B cell (primary cell): ENCODE results near the gene PLEKHM1. TPM values are rescaled to one million over a fixed set of nuclear protein-coding genes. Genes with fewer than 3 reads are reported as not detected.

Source experiments
- ATAC-seq: fragments of 200-7000 bp; cut with Tn5 transposase; one replicate; pipeline ENCODE4 v1.10.0; 2021; ENCODE audit warnings: low read depth, mild to moderate bottlenecking, moderate number of reproducible peaks, moderate library complexity
- CTCF ChIA-PET: fragments of 350-600 bp; sonication (Branson Sonifier 250); formaldehyde crosslinking; loops from one replicate; lab custom pipeline; 2021; ENCODE audit warnings: antibody characterized with exemption, inconsistent platforms; lab: Charles Lee
- POLR2A ChIA-PET: fragments of 350-600 bp; sonication (Branson Sonifier 250); formaldehyde crosslinking; loops from one replicate; lab custom pipeline; 2021; ENCODE audit warnings: antibody characterized with exemption; lab: Charles Lee
- DNase-seq: peaks from one replicate; pipeline ENCODE4 v3.0.0; 2013
- H2AFZ ChIP-seq: 2 replicates; pipeline ENCODE4 v1.6.1; 2012; ENCODE audit warnings: mild to moderate bottlenecking, low read depth, low read length; ENCODE audit not compliant: insufficient read depth, poor library complexity, severe bottlenecking
- H3K27ac ChIP-seq, 2 donors: 1 replicate in 1 of 2; 2 replicates in 1 of 2; pipeline ENCODE4 v1.5.1; 2012 to 2013; ENCODE audit warnings: low read length in 2 of 2, mild to moderate bottlenecking in 2 of 2, moderate library complexity in 1 of 2
- H3K27me3 ChIP-seq, 4 experiments: fragments of 200-600 bp in 1 of 4; sonication (generic) in 1 of 4; replicated peaks in 1 of 4; 1 replicate in 2 of 4; 2 replicates in 2 of 4; pipeline versions ENCODE4 v1.6.1 to v1.7.0; 2013 to 2016; ENCODE audit warnings: low read length in 3 of 4, mild to moderate bottlenecking in 2 of 4, mixed read lengths in 1 of 4, moderate library complexity in 1 of 4; ENCODE audit not compliant: insufficient read depth in 4 of 4, control insufficient read depth in 3 of 4; ENCODE audit errors: control extremely low read depth in 1 of 4
- H3K36me3 ChIP-seq, 2 experiments: replicated peaks in 1 of 2; 1 replicate in 1 of 2; 2 replicates in 1 of 2; pipeline versions ENCODE4 v1.6.1 to v1.7.1; 2013; ENCODE audit warnings: low read length in 1 of 2; ENCODE audit not compliant: insufficient read depth in 2 of 2, control insufficient read depth in 1 of 2; ENCODE audit errors: control extremely low read depth in 1 of 2, extremely low read depth in 1 of 2
- H3K4me1 ChIP-seq, 2 donors: fragments of 200-600 bp in 1 of 2; sonication (generic) in 1 of 2; 1 replicate in 1 of 2; 2 replicates in 1 of 2; pipeline versions ENCODE4 v1.5.1 to v1.6.1; 2013 to 2017; ENCODE audit warnings: low read length in 2 of 2; ENCODE audit not compliant: control insufficient read depth in 2 of 2, insufficient read depth in 2 of 2
- H3K4me2 ChIP-seq: replicated peaks from 2 replicates; pipeline ENCODE3; 2012; ENCODE audit warnings: mild to moderate bottlenecking, low read depth, low read length; ENCODE audit not compliant: poor library complexity, severe bottlenecking
- H3K4me3 ChIP-seq, 5 experiments: fragments of 200-600 bp in 1 of 5; sonication (generic) in 1 of 5; 1 replicate in 3 of 5; 2 replicates in 2 of 5; pipeline versions ENCODE4 v1.5.1 to v1.7.0; 2011 to 2016; ENCODE audit warnings: low read length in 4 of 5, mild to moderate bottlenecking in 4 of 5, low read depth in 2 of 5, control low read depth in 1 of 5, moderate library complexity in 1 of 5; ENCODE audit not compliant: insufficient read depth in 1 of 5; ENCODE audit errors: control extremely low read depth in 1 of 5, extremely low read depth in 1 of 5
- H3K79me2 ChIP-seq: fragments of 200-600 bp; sonication (generic); one replicate; pipeline ENCODE4 v1.6.0; 2016; ENCODE audit warnings: low read length; ENCODE audit not compliant: control insufficient read depth, insufficient read depth
- H3K9ac ChIP-seq: fragments of 200-600 bp; sonication (generic); 2 replicates; pipeline ENCODE4 v1.6.1; 2017; ENCODE audit warnings: mild to moderate bottlenecking, low read length, moderate library complexity
- H3K9me3 ChIP-seq, 3 donors: one replicate each; pipeline versions ENCODE4 v1.6.1 to v1.7.1; 2013; ENCODE audit warnings: low read length in 2 of 3; ENCODE audit not compliant: control insufficient read depth in 2 of 3, insufficient read depth in 1 of 3; ENCODE audit errors: control extremely low read depth in 1 of 3
- H4K20me1 ChIP-seq: 2 replicates; pipeline ENCODE4 v1.6.0; 2012; ENCODE audit warnings: mild to moderate bottlenecking, low read length; ENCODE audit not compliant: insufficient read depth, control insufficient read depth, poor library complexity, severe bottlenecking
- H3K27ac Mint-ChIP-seq: one replicate; pipeline ENCODE4 v1.8.0; 2021; ENCODE audit warnings: mixed read lengths
- H3K27me3 Mint-ChIP-seq: one replicate; pipeline ENCODE4 v1.8.0; 2021; ENCODE audit warnings: mixed read lengths
- H3K4me1 Mint-ChIP-seq: one replicate; pipeline ENCODE4 v1.8.0; 2021; ENCODE audit warnings: mixed read lengths
- H3K4me3 Mint-ChIP-seq: one replicate; pipeline ENCODE4 v1.8.0; 2021; ENCODE audit warnings: mixed read lengths
- H3K9me3 Mint-ChIP-seq: one replicate; pipeline ENCODE4 v1.8.0; 2022; ENCODE audit warnings: mixed read lengths; ENCODE audit not compliant: insufficient read depth
- EZH2 ChIP-seq: IDR thresholded peaks from 2 replicates; pipeline ENCODE4 v1.6.1; 2012; ENCODE audit warnings: borderline replicate concordance, low read depth, mild to moderate bottlenecking, moderate library complexity, low read length; ENCODE audit not compliant: insufficient read depth, poor library complexity, severe bottlenecking
- WGBS: methylation state at CpG from one replicate; pipeline ENCODE4 v1.1.5; 2013; ENCODE audit warnings: missing lambda C conversion rate; ENCODE audit not compliant: insufficient coverage; 5-methylcytosine and 5-hydroxymethylcytosine counted together
- intact Hi-C: fragments of 100-400 bp; cut with micrococcal nuclease; formaldehyde crosslinking; loops from one replicate; pipeline ENCODE4 v1.10.0; 2022
- polyA plus RNA-seq: library from polyadenylated mRNA; depleted of rRNA; stranded (reverse); fragments of >200 nt; gene quantifications from 2 replicates; pipeline ENCODE4 v1.2.3, GENCODE V29; 2012
- total RNA-seq, 2 donors: library from RNA; stranded (reverse); fragments of 120-200 nt in 1 of 2; gene quantifications; 1 replicate in 1 of 2; 2 replicates in 1 of 2; pipeline versions ENCODE4 v1.2.3 to v1.2.4, GENCODE V29; 2013 to 2022
- TF ChIP-seq, protein P1 (sequence below): fragments of 200-600 bp; IDR thresholded peaks from one replicate; pipeline ENCODE4 v1.8.0; 2022; ENCODE audit warnings: antibody characterized with exemption, mild to moderate bottlenecking

The PLEKHM1 gene
- total and polyA plus RNA-seq, 2 donors (not counting 1 experiment from before 2014, with no cell fraction given) = 26.2 to 73.9 TPM

- H3K79me2 ChIP-seq = no peaks in the 10 kb centered on the region
- peaks cover 21 to 32% of the 10 kb centered on the region in 2 donors for H3K4me1 ChIP-seq
- H3K4me1 Mint-ChIP-seq = peaks cover 20% of the 10 kb centered on the region
- no peak overlapping the region for H2AFZ ChIP-seq
- no peak for TF ChIP-seq EZH2
- TF ChIP-seq, protein P1, sequence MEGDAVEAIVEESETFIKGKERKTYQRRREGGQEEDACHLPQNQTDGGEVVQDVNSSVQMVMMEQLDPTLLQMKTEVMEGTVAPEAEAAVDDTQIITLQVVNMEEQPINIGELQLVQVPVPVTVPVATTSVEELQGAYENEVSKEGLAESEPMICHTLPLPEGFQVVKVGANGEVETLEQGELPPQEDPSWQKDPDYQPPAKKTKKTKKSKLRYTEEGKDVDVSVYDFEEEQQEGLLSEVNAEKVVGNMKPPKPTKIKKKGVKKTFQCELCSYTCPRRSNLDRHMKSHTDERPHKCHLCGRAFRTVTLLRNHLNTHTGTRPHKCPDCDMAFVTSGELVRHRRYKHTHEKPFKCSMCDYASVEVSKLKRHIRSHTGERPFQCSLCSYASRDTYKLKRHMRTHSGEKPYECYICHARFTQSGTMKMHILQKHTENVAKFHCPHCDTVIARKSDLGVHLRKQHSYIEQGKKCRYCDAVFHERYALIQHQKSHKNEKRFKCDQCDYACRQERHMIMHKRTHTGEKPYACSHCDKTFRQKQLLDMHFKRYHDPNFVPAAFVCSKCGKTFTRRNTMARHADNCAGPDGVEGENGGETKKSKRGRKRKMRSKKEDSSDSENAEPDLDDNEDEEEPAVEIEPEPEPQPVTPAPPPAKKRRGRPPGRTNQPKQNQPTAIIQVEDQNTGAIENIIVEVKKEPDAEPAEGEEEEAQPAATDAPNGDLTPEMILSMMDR = no peak
- H3K4me2 ChIP-seq = peak overlapping the region; percentile 8
- H4K20me1 ChIP-seq = no peaks in the 10 kb centered on the region
- no peak overlapping the region for H3K9ac ChIP-seq
- H3K4me3 Mint-ChIP-seq = no peak overlapping the region
- H3K27ac ChIP-seq = no peak overlapping the region
- H3K27ac Mint-ChIP-seq = no peak overlapping the region
- H3K36me3 ChIP-seq = no peaks in the 10 kb centered on the region
- DNase-seq = peak; percentile 25
- ChIA-PET POLR2A (interaction anchor here (0.7 kb wide), 1 partner anchor 26 kb away, joined by 3 read pairs; no protein-coding TSS in a partner anchor), CTCF (interaction anchor here (6.5 kb wide), 1 partner anchor 15 kb away, joined by 71 read pairs; no protein-coding TSS in a partner anchor)
- H3K9me3 ChIP-seq = no peaks in the 10 kb centered on the region
- ATAC-seq = no peak
- no peaks in the 10 kb centered on the region for H3K9me3 Mint-ChIP-seq
- intact Hi-C loops = no loop called here
- 45% methylated on average over 14 of the region's 18 CpGs for WGBS
- no peak overlapping the region for H3K4me3 ChIP-seq
- H3K27me3 ChIP-seq = no peaks in the 10 kb centered on the region
- no peaks in the 10 kb centered on the region for H3K27me3 Mint-ChIP-seq
Observed at GRCh38 chr17:45425125-45425983, 65.2 kb downstream of the PLEKHM1 start.

DNA sequence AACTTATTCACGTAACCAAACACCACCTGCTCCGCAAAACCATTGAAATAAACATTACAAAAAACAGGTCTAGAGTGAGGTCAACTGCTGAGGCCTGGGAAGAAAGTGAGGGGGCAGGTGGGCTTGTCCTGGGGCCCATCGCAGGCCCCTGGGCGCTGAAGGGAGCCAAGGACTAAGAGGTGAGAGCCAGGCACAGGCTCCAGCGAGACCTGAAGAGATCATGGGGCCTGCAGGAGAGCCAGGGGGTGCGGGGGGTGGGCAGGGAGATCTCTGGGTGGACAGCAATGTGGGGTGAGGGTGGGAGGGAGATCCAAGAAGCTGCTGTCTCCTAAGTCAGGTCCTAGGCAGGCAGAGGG lies 65.8 kb downstream of the PLEKHM1 start:
- Histone ChIP-seq H4K20me1 (no peaks in the 10 kb centered on the region), H3K4me1 (peaks cover 18 to 29% of the 10 kb centered on the region in 2 donors), H3K9ac (no peak overlapping the region), H3K27me3 (no peaks in the 10 kb centered on the region), H3K9me3 (no peaks in the 10 kb centered on the region), H3K79me2 (no peaks in the 10 kb centered on the region), H3K36me3 (no peaks in the 10 kb centered on the region), H3K4me3 (no peak overlapping the region), H3K4me2 (no peak overlapping the region), H2AFZ (no peak overlapping the region), H3K27ac (no peak overlapping the region)
- intact Hi-C loops = no loop called here
- DNase-seq = no peak
- no peak for TF ChIP-seq EZH2
- TF ChIP-seq, protein P1 = no peak
- ChIA-PET CTCF (interaction anchor here (1.3 to 6.5 kb wide), 2 partner anchors 14 to 29 kb away, joined by 3 to 71 read pairs; no protein-coding TSS in a partner anchor), POLR2A (interaction anchor here (0.6 to 0.7 kb wide), 2 partner anchors 17 to 27 kb away, joined by 3 to 5 read pairs; no protein-coding TSS in a partner anchor)
- Mint-ChIP-seq H3K27ac (no peak overlapping the region), H3K9me3 (no peaks in the 10 kb centered on the region), H3K27me3 (no peaks in the 10 kb centered on the region), H3K4me3 (no peak overlapping the region), H3K4me1 (peaks cover 19% of the 10 kb centered on the region)
- no peak for ATAC-seq
- 98% methylated on average over 4 of the region's 6 CpGs for WGBS
